Measurements from ENCODE around the gene SLC38A1. TPM values are rescaled to one million over a fixed set of nuclear protein-coding genes. Genes with fewer than 3 reads are reported as not detected.
"Not testable (repeated sequence)": the region's sequence is repeated elsewhere in the genome, so short reads cannot be mapped to it uniquely, and the experiment has no call there.

The SLC38A1 gene
- total RNA-seq, 2 experiments from 2014 or later, result 142 TPM

- CTCF ChIA-PET, result interaction anchor here (0.8 kb wide), 1 partner anchor 57 kb away, joined by 4 read pairs; no protein-coding TSS in a partner anchor
- Mint-ChIP-seq H3K36me3 (peaks cover 9% of the 10 kb centered on the region), H3K27ac (no peak overlapping the region), H3K4me1 (ENCODE audit: low read depth) (peaks cover 36% of the 10 kb centered on the region), H3K4me3 (no peak overlapping the region), H3K27me3 (no peaks in the 10 kb centered on the region), H3K9me3 (no peaks in the 10 kb centered on the region)
- no peak for DNase-seq
- intact Hi-C loops (cut with micrococcal nuclease), result no loop called here
- POLR2A ChIA-PET, result no interaction called here
Observed at GRCh38 chr12:46181465-46181864, 87.4 kb downstream of the SLC38A1 start.

- DNase-seq, result no peak
- intact Hi-C loops (cut with micrococcal nuclease), result no loop called here
- CTCF ChIA-PET, result interaction anchor here (1.0 kb wide), 1 partner anchor 55 kb away, joined by 3 read pairs; no protein-coding TSS in a partner anchor
- Mint-ChIP-seq H3K27ac (no peak overlapping the region), H3K4me1 (ENCODE audit: low read depth) (peaks cover 34% of the 10 kb centered on the region), H3K4me3 (no peak overlapping the region), H3K27me3 (no peaks in the 10 kb centered on the region), H3K9me3 (no peaks in the 10 kb centered on the region), H3K36me3 (peaks cover 7% of the 10 kb centered on the region)
- POLR2A ChIA-PET, result interaction anchor here (1.0 kb wide), 1 partner anchor 90 kb away, joined by 4 read pairs; no protein-coding TSS in a partner anchor
Observed at GRCh38 chr12:46179693-46180452, 89.0 kb downstream of the SLC38A1 start.

DNA sequence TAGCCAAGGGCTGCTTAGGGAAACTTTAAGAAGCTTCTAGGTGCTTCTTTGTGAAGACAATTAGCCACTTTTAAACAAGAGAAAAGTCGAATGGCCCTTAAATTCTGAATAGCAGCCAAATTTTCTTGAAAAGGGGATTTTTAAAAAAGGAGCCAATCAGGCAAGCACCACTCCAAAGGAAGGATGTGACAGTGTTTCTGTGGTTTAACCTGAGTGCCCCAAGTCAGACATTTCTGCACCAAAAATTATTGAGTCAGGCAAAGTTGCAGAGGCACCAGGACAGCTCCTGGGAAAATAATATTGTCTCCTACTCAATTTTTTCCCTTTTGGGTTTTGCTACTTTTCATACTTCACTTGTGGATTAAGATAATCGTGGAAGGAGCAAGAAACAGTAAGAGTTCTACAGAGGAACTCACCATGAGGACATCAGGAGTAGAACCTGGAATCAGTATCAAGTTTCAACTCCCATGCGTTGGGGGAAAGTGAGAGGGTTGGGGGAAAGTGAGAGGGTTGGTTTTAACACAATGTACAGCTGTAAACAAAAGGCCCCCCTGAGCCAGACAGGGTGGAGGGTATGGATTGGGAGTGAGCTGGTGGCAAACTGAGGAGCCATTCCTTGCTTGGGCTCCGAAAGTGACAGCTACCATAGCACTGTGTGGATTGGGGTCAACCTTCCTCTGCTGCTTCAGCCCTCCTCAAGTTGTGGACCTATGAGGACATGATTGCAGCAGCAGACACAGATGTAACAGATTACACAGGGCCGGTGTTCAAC lies 90.8 kb downstream of the SLC38A1 start:
- no peak overlapping the region for H3K27ac Mint-ChIP-seq
- POLR2A ChIA-PET, result interaction anchor here (1.1 kb wide), 1 partner anchor 32 kb away, joined by 3 read pairs; no protein-coding TSS in a partner anchor

GRCh38 chr12:46177025-46177424 lies 91.8 kb downstream of the SLC38A1 start:
- Mint-ChIP-seq H3K36me3 (no peaks in the 10 kb centered on the region), H3K27me3 (no peaks in the 10 kb centered on the region), H3K9me3 (no peaks in the 10 kb centered on the region), H3K4me3 (no peak overlapping the region), H3K4me1 (ENCODE audit: low read depth) (peaks cover 34% of the 10 kb centered on the region), H3K27ac (no peak overlapping the region)
- intact Hi-C loops (cut with micrococcal nuclease), result no loop called here
- POLR2A ChIA-PET, result interaction anchor here (1.1 kb wide), 1 partner anchor 31 kb away, joined by 3 read pairs; no protein-coding TSS in a partner anchor
- CTCF ChIA-PET, result interaction anchor here (0.6 to 1.2 kb wide), 3 partner anchors 42 to 126 kb away, joined by 3 read pairs; no protein-coding TSS in a partner anchor
- no peak for DNase-seq

More for the DNA sequence above, 90.8 kb downstream of the SLC38A1 start:
- H3K4me1 Mint-ChIP-seq (ENCODE audit: low read depth), result peaks cover 34% of the 10 kb centered on the region
- no peak for DNase-seq
- H3K4me3 Mint-ChIP-seq, result peak overlapping the region; percentile 9
- no peaks in the 10 kb centered on the region for H3K27me3 Mint-ChIP-seq
- H3K36me3 Mint-ChIP-seq, result peaks cover 4% of the 10 kb centered on the region
- CTCF ChIA-PET, result interaction anchor here (0.6 to 1.2 kb wide), 3 partner anchors 41 to 125 kb away, joined by 3 read pairs; no protein-coding TSS in a partner anchor
- intact Hi-C loops (cut with micrococcal nuclease), result no loop called here
- no peaks in the 10 kb centered on the region for H3K9me3 Mint-ChIP-seq

DNA sequence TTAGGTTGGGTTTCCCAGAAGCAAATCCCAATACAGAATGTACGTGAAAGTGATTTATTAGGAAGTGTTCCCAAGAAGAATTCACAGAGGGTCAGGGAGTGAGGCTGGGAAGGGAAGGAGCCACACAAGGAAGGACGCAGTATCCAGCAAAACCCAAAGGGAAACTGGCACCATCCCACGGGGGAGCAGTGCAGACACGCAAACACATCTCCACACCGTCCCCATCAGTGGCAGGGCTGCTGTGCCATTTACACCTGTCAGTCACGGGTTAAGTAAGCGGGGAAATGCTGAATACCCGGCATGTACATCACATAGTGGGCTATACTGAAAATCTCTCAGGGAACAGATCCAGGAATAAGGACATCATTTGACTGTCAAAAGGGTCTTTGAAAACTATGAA lies 93.9 kb downstream of the SLC38A1 start:
- H3K4me1 Mint-ChIP-seq (ENCODE audit: low read depth), result peaks cover 27% of the 10 kb centered on the region
- intact Hi-C loops (cut with micrococcal nuclease), result no loop called here
- H3K4me3 Mint-ChIP-seq, result no peak overlapping the region
- POLR2A ChIA-PET, result no interaction called here
- DNase-seq, result no peak
- no peak overlapping the region for H3K27ac Mint-ChIP-seq
- CTCF ChIA-PET, result no interaction called here
- no peaks in the 10 kb centered on the region for H3K36me3 Mint-ChIP-seq
- no peaks in the 10 kb centered on the region for H3K9me3 Mint-ChIP-seq
- no peaks in the 10 kb centered on the region for H3K27me3 Mint-ChIP-seq

GRCh38 chr12:46174061-46174662 lies 94.7 kb downstream of the SLC38A1 start:
- ChIA-PET CTCF (no interaction called here), POLR2A (no interaction called here)
- Mint-ChIP-seq H3K36me3 (no peaks in the 10 kb centered on the region), H3K9me3 (no peaks in the 10 kb centered on the region), H3K27me3 (no peaks in the 10 kb centered on the region), H3K27ac (no peak overlapping the region), H3K4me1 (ENCODE audit: low read depth) (peaks cover 19% of the 10 kb centered on the region), H3K4me3 (no peak overlapping the region)
- no peak for DNase-seq
- intact Hi-C loops (cut with micrococcal nuclease), result no loop called here

- no peak for DNase-seq
- intact Hi-C loops (cut with micrococcal nuclease), result no loop called here
- no peak overlapping the region for H3K4me3 Mint-ChIP-seq
- H3K27me3 Mint-ChIP-seq, result no peaks in the 10 kb centered on the region
- no peaks in the 10 kb centered on the region for H3K9me3 Mint-ChIP-seq
- POLR2A ChIA-PET, result no interaction called here
- no peaks in the 10 kb centered on the region for H3K4me1 Mint-ChIP-seq (ENCODE audit: low read depth)
- no peak overlapping the region for H3K27ac Mint-ChIP-seq
- no peaks in the 10 kb centered on the region for H3K36me3 Mint-ChIP-seq
- CTCF ChIA-PET, result interaction anchor here (0.7 to 1.9 kb wide), 2 partner anchors 16 to 43 kb away, joined by 4 to 9 read pairs; no protein-coding TSS in a partner anchor
Observed at GRCh38 chr12:46168426-46168825, 100.4 kb downstream of the SLC38A1 start.

DNA sequence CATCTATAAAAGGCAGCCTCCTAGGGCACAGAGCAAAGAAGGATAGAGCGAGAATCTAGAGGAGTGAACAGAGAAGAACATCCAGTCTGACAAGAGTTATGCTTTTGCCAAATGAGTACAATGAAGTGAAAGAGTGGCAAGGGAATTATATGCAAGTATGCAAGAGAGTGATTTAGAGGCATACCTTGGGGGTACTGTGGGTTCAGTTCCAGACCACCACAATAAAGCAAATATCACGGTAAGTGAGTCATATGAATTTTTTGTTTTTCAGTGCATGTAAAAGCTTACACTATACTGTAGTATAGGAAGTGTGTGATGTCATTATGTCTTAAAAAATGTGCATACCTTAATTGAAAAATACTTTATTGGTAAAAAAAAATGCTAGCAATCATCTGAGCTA lies 101.4 kb downstream of the SLC38A1 start:
- Mint-ChIP-seq H3K9me3 (peaks cover 3% of the 10 kb centered on the region), H3K4me3 (no peak overlapping the region), H3K4me1 (ENCODE audit: low read depth) (no peaks in the 10 kb centered on the region), H3K27me3 (no peaks in the 10 kb centered on the region), H3K27ac (no peak overlapping the region), H3K36me3 (no peaks in the 10 kb centered on the region)
- CTCF ChIA-PET, result interaction anchor here (0.7 kb wide), 1 partner anchor 15 kb away, joined by 4 read pairs; no protein-coding TSS in a partner anchor
- no peak for DNase-seq
- intact Hi-C loops (cut with micrococcal nuclease), result no loop called here
- POLR2A ChIA-PET, result no interaction called here

DNA sequence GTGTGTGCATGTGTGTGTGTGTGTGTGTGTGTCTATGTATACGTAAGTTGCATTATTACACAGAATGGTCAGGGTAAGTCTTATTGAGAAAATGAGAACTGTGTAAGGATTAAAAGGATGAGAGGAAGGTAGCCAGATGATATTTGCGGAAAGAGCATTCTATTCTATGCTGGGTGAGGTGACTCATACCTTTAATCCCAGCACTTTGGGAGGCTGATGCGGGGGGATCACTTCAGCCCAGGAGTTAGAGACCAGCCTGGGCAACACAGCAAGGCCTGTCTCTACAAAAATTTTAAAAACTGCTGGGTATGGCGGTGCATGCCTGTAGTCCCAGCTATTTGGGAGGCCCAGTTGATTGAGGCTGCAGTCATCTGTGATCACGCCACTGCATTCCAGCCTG lies 103.7 kb downstream of the SLC38A1 start:
- Mint-ChIP-seq H3K27me3 (no peaks in the 10 kb centered on the region), H3K27ac (no peak overlapping the region), H3K4me1 (ENCODE audit: low read depth) (no peaks in the 10 kb centered on the region), H3K9me3 (peaks cover 3% of the 10 kb centered on the region), H3K4me3 (no peak overlapping the region), H3K36me3 (no peaks in the 10 kb centered on the region)
- ChIA-PET CTCF (no interaction called here), POLR2A (no interaction called here)
- intact Hi-C loops (cut with micrococcal nuclease), result no loop called here
- no peak for DNase-seq

DNA sequence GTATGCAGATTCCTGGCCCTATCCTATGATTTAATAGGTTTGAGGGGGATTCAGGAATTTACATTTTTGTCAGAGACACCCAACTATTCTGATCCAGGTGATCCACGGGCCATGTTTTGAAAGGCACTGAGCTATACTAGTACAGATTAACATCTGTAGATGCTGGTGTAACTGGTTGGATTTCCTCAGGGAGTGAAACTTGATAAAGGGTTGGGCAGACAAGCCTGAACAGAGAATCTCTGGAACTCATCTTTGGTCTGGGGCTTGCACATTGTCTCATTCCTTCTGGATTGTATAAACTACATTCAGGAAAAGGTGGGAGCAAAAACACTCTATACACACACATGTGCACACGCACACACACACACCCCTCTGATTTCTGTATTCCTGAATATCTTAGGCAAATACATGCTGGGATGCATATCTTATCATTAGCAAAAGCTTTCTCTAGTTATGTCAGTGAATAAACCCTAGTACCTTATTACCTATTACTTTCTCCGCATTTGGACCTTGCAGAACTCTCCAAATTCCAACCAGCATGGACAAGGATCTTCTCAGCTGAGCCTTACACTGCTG lies 104.6 kb downstream of the SLC38A1 start:
- H3K4me1 Mint-ChIP-seq (ENCODE audit: low read depth), result no peaks in the 10 kb centered on the region
- intact Hi-C loops (cut with micrococcal nuclease), result no loop called here
- no peak overlapping the region for H3K4me3 Mint-ChIP-seq
- POLR2A ChIA-PET, result no interaction called here
- no peak overlapping the region for H3K27ac Mint-ChIP-seq
- H3K9me3 Mint-ChIP-seq, result peaks cover 3% of the 10 kb centered on the region
- no peaks in the 10 kb centered on the region for H3K36me3 Mint-ChIP-seq
- DNase-seq, result no peak
- CTCF ChIA-PET, result no interaction called here
- no peaks in the 10 kb centered on the region for H3K27me3 Mint-ChIP-seq

GRCh38 chr12:46162549-46163076 lies 106.2 kb downstream of the SLC38A1 start:
- DNase-seq; H3K4me1 Mint-ChIP-seq (ENCODE audit: low read depth); H3K36me3 Mint-ChIP-seq; H3K9me3 Mint-ChIP-seq; CTCF ChIA-PET; H3K4me3 Mint-ChIP-seq; H3K27ac Mint-ChIP-seq; intact Hi-C loops (cut with micrococcal nuclease); POLR2A ChIA-PET; H3K27me3 Mint-ChIP-seq: not testable (repeated sequence)

Data from activated CD4-positive, alpha-beta memory T cell treated with anti-CD3 and anti-CD28 coated beads for 36 hours (primary cell).